ENCODE data around the gene MYH6. TPM values are rescaled to one million over a fixed set of nuclear protein-coding genes. Genes with fewer than 3 reads are reported as not detected.
"Not testable (repeated sequence)": the region's sequence is repeated elsewhere in the genome, so short reads cannot be mapped to it uniquely, and the experiment has no call there.

MYH6 gene
- total RNA-seq, 1 donor from 2014 or later = 0.07 TPM

DNA sequence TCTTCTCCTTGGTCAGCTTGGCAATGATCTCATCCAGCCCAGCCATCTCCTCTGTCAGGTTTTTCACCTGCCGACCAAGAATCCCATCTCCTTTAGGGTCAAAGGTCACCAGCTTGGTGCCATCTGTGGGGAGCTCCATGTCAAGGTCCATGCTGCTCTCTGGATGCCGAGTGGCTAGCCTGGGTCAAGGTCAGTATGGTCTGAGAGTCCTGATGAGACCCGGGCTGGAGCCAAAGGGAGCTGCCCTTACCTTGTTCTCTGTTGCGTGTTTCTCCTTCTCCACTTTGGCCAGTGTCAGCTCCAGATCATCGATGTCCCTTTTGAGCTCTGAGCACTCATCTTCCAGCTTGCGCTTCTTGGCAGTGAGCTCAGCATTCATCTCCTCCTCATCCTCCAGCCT, 15.6 kb upstream of the MYH6 start:
- peaks cover 18% of the 10 kb centered on the region for H3K27me3 Mint-ChIP-seq
- no peaks in the 10 kb centered on the region for H3K36me3 Mint-ChIP-seq (ENCODE audit: insufficient read depth)

GRCh38 chr14:23421594-23421993, 13.5 kb upstream of the MYH6 start:
- Mint-ChIP-seq H3K4me3 (ENCODE audit: low read depth) (no peak overlapping the region), H3K27ac (no peak overlapping the region), H3K4me1 (ENCODE audit: low read depth) (no peaks in the 10 kb centered on the region), H3K27me3 (peaks cover 15% of the 10 kb centered on the region), H3K9me3 (ENCODE audit: low read depth) (no peaks in the 10 kb centered on the region), H3K36me3 (ENCODE audit: insufficient read depth) (no peaks in the 10 kb centered on the region)
- TF ChIP-seq, protein P1, sequence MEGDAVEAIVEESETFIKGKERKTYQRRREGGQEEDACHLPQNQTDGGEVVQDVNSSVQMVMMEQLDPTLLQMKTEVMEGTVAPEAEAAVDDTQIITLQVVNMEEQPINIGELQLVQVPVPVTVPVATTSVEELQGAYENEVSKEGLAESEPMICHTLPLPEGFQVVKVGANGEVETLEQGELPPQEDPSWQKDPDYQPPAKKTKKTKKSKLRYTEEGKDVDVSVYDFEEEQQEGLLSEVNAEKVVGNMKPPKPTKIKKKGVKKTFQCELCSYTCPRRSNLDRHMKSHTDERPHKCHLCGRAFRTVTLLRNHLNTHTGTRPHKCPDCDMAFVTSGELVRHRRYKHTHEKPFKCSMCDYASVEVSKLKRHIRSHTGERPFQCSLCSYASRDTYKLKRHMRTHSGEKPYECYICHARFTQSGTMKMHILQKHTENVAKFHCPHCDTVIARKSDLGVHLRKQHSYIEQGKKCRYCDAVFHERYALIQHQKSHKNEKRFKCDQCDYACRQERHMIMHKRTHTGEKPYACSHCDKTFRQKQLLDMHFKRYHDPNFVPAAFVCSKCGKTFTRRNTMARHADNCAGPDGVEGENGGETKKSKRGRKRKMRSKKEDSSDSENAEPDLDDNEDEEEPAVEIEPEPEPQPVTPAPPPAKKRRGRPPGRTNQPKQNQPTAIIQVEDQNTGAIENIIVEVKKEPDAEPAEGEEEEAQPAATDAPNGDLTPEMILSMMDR (IDR thresholded peaks at IDR 0.05; ENCODE audit: unreplicated experiment) = no peak
- no peak for DNase-seq (ENCODE audit: low spot score, unreplicated experiment)

More for the DNA sequence above, 15.6 kb upstream of the MYH6 start:
- Mint-ChIP-seq H3K4me3 (ENCODE audit: low read depth) (no peak overlapping the region), H3K27ac (no peak overlapping the region), H3K9me3 (ENCODE audit: low read depth) (no peaks in the 10 kb centered on the region), H3K4me1 (ENCODE audit: low read depth) (no peaks in the 10 kb centered on the region)
- no peak for DNase-seq (ENCODE audit: low spot score, unreplicated experiment)
- TF ChIP-seq, protein P1 (IDR thresholded peaks at IDR 0.05; ENCODE audit: unreplicated experiment) = no peak

DNA sequence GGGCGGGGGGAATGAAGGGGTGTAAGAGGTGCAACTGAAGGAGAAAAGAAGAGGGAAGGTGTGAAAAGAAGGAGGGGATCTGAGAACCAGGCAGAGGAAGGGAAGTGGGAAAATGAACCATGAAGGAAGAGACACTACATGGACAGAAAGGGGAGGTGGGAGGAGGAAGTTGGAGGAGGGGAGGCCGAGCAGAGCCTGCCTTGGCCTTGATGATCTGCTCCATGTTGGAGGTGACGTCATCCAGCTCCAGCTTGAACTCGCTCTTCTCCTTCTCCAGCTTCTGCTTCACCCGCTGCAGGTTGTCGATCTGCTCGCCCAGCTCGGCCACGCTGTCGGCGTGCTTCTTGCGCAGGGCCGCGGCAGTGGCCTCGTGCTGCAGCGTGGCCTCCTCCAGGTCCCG, 11.6 kb upstream of the MYH6 start:
- H3K27ac Mint-ChIP-seq; H3K4me1 Mint-ChIP-seq (ENCODE audit: low read depth); H3K4me3 Mint-ChIP-seq (ENCODE audit: low read depth); H3K9me3 Mint-ChIP-seq (ENCODE audit: low read depth); H3K36me3 Mint-ChIP-seq (ENCODE audit: insufficient read depth); DNase-seq (ENCODE audit: low spot score, unreplicated experiment): not testable (repeated sequence)
- H3K27me3 Mint-ChIP-seq = peaks cover 22% of the 10 kb centered on the region

- no peaks in the 10 kb centered on the region for H3K9me3 Mint-ChIP-seq (ENCODE audit: low read depth)
- H3K4me3 Mint-ChIP-seq (ENCODE audit: low read depth) = no peak overlapping the region
- no peaks in the 10 kb centered on the region for H3K36me3 Mint-ChIP-seq (ENCODE audit: insufficient read depth)
- peaks cover 17% of the 10 kb centered on the region for H3K27me3 Mint-ChIP-seq
- no peak for DNase-seq (ENCODE audit: low spot score, unreplicated experiment)
- no peaks in the 10 kb centered on the region for H3K4me1 Mint-ChIP-seq (ENCODE audit: low read depth)
- TF ChIP-seq, protein P1 (IDR thresholded peaks at IDR 0.05; ENCODE audit: unreplicated experiment) = no peak
- H3K27ac Mint-ChIP-seq = no peak overlapping the region
These were observed 9.9 kb upstream of the MYH6 start for GRCh38 chr14:23418021-23418420.

- H3K36me3 Mint-ChIP-seq (ENCODE audit: insufficient read depth); H3K4me1 Mint-ChIP-seq (ENCODE audit: low read depth); H3K9me3 Mint-ChIP-seq (ENCODE audit: low read depth); H3K4me3 Mint-ChIP-seq (ENCODE audit: low read depth); DNase-seq (ENCODE audit: low spot score, unreplicated experiment); H3K27ac Mint-ChIP-seq: not testable (repeated sequence)
- peaks cover 17% of the 10 kb centered on the region for H3K27me3 Mint-ChIP-seq
These were observed 9.2 kb upstream of the MYH6 start for GRCh38 chr14:23417269-23417668.

DNA sequence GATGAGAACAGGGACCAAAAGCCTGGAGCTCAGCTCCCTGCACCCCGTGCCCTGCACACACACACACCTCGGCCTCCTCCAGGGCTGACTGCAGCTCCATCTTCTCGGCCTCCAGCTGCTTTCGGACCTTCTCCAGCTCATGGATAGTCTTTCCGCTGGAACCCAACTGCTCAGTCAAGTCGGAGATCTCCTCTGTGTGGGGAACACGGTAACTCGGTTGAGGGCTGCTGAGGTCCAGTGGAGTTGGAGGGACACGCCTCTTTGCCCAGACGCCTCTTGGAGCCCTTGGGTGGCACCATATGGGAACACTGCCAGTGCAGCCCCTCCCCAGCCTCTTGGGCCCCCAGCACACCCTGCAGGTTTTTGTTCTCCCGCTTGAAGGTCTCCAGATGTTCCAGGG, 8.7 kb upstream of the MYH6 start:
- H3K4me1 Mint-ChIP-seq (ENCODE audit: low read depth) = no peaks in the 10 kb centered on the region
- H3K9me3 Mint-ChIP-seq (ENCODE audit: low read depth) = no peaks in the 10 kb centered on the region
- no peak overlapping the region for H3K4me3 Mint-ChIP-seq (ENCODE audit: low read depth)
- TF ChIP-seq, protein P1 (IDR thresholded peaks at IDR 0.05; ENCODE audit: unreplicated experiment) = no peak
- no peak overlapping the region for H3K27ac Mint-ChIP-seq
- peaks cover 17% of the 10 kb centered on the region for H3K27me3 Mint-ChIP-seq
- H3K36me3 Mint-ChIP-seq (ENCODE audit: insufficient read depth) = no peaks in the 10 kb centered on the region
- no peak for DNase-seq (ENCODE audit: low spot score, unreplicated experiment)

All from progenitor cell of endocrine pancreas (in vitro differentiated cells).